ENCODE measurements around the gene BANP. TPM values are rescaled to one million over a fixed set of nuclear protein-coding genes. Genes with fewer than 3 reads are reported as not detected.

BANP gene
- total RNA-seq, 1 experiment from 2014 or later, result 37.2 TPM

GRCh38 chr16:88014954-88015805, 63.9 kb downstream of the BANP start:
- intact Hi-C loops (cut with micrococcal nuclease), result no loop called here
- H3K36me3 ChIP-seq (ENCODE audit: control insufficient read depth in 1 of 2, insufficient read depth in 2 of 2, low read length in 2 of 2), result 0 out of 4 replicates have a peak, but pooled peaks cover 0 to 2% of the 10 kb centered on the region in 2 experiments
- H3K27ac ChIP-seq (ENCODE audit: low read depth, low read length), result no peak overlapping the region
- TF ChIP-seq POLR2AphosphoS5 (IDR thresholded peaks at IDR 0.05; ENCODE audit: low read depth, low read length) (no peak), SP1 (IDR thresholded peaks at IDR 0.05; ENCODE audit: low read depth) (no peak), MAX (IDR thresholded peaks at IDR 0.05) (no peak), ZBTB33 (IDR thresholded peaks at IDR 0.05; ENCODE audit: extremely low read depth, insufficient replicate concordance, low read length) (no peak), POLR2A (IDR thresholded peaks at IDR 0.05; ENCODE audit: borderline replicate concordance, extremely low read depth, insufficient read depth, insufficient read length) (no peak), TCF7L2 (IDR thresholded peaks at IDR 0.05; ENCODE audit: borderline replicate concordance, extremely low read depth, insufficient read depth, insufficient read length) (no peak), CTCF (IDR thresholded peaks at IDR 0.05 in 2 of 3, conservative IDR thresholded peaks at IDR 0.05 in 1 of 3; ENCODE audit: borderline replicate concordance in 1 of 3, insufficient read depth in 1 of 3, low read depth in 2 of 3, low read length in 2 of 3) (no peak), JUND (IDR thresholded peaks at IDR 0.05) (no peak), SRF (IDR thresholded peaks at IDR 0.05; ENCODE audit: low read depth) (no peak), ZNF274 (IDR thresholded peaks at IDR 0.05; ENCODE audit: low read depth, low read length) (no peak)
- RAD21 ChIA-PET (ENCODE audit: low non-redundant PET in 1 of 2, low total read pairs in 2 of 2, uncharacterized antibody in 2 of 2, unreplicated experiment in 2 of 2), result no interaction called here
- no TSS peak for BruUV-seq (replicated peaks)
- ATAC-seq (no peak), DNase-seq (ENCODE audit: low read depth, low spot score) (no peak)
- H3K9me3 ChIP-seq (ENCODE audit: control insufficient read depth in 1 of 2, insufficient read depth in 1 of 2, low read depth in 1 of 2, low read length in 2 of 2), result no peaks in the 10 kb centered on the region
- H3K4me3 ChIP-seq (replicated peaks in 1 of 2; ENCODE audit: low read depth in 1 of 2, low read length in 2 of 2), result no peak overlapping the region
- H2AFZ ChIP-seq (ENCODE audit: low read depth, low read length, poor library complexity, severe bottlenecking), result no peak overlapping the region
- H3K27me3 ChIP-seq (ENCODE audit: insufficient read depth, low read length), result no peaks in the 10 kb centered on the region
- H3K79me2 ChIP-seq (ENCODE audit: insufficient read depth, low read length), result no peaks in the 10 kb centered on the region
- no peak overlapping the region for H3K4me2 ChIP-seq (ENCODE audit: low read length)
- POLR2A ChIA-PET, result no interaction called here
- CTCF ChIA-PET, result no interaction called here
- no peaks in the 10 kb centered on the region for H3K4me1 ChIP-seq (ENCODE audit: control insufficient read depth in 1 of 2, insufficient read depth in 2 of 2, low read length in 2 of 2)
- no peak overlapping the region for H3K9ac ChIP-seq (ENCODE audit: low read length)
- no peaks in the 10 kb centered on the region for H3K9me2 ChIP-seq (ENCODE audit: insufficient read depth)
- no peaks in the 10 kb centered on the region for H4K20me1 ChIP-seq (ENCODE audit: insufficient read depth)

Data from HCT116 (cell line).